Spinal cord (tissue), 10 donors: ENCODE data around the gene WASF2. TPM values are rescaled to one million over a fixed set of nuclear protein-coding genes. Genes with fewer than 3 reads are reported as not detected.

Experiments
- DNase-seq, 6 donors: peaks; one replicate each; pipeline versions ENCODE4 v3.0.0 to v3.0.0-alpha.2; 2013 to 2015; ENCODE audit warnings: low spot score in 6 of 6, low read depth in 4 of 6
- H3K27ac ChIP-seq: one replicate; pipeline ENCODE4 v1.5.1; 2013; ENCODE audit warnings: low read depth, low read length, control low read depth
- H3K27me3 ChIP-seq: one replicate; pipeline ENCODE4 v1.6.1; 2013; ENCODE audit warnings: low read length; ENCODE audit not compliant: control insufficient read depth, insufficient read depth
- H3K36me3 ChIP-seq: one replicate; pipeline ENCODE4 v1.6.1; 2013; ENCODE audit warnings: low read length; ENCODE audit not compliant: control insufficient read depth, insufficient read depth
- H3K4me1 ChIP-seq: one replicate; pipeline ENCODE4 v1.6.1; 2013; ENCODE audit warnings: low read length; ENCODE audit not compliant: control insufficient read depth, insufficient read depth
- H3K4me3 ChIP-seq: one replicate; pipeline ENCODE4 v1.5.1; 2013; ENCODE audit warnings: low read depth, low read length, control low read depth
- H3K9me3 ChIP-seq: one replicate; pipeline ENCODE4 v1.6.1; 2013; ENCODE audit warnings: low read length; ENCODE audit not compliant: control insufficient read depth, insufficient read depth
- WGBS: methylation state at CpG from one replicate; pipeline ENCODE4 v1.1.5; 2013; ENCODE audit warnings: missing lambda C conversion rate; ENCODE audit not compliant: insufficient coverage; 5-methylcytosine and 5-hydroxymethylcytosine counted together
- polyA plus RNA-seq, 2 donors: library from polyadenylated mRNA; unstranded; fragments of 120-200 nt; gene quantifications; one replicate each; pipeline ENCODE4 v1.2.1, GENCODE V29; 2013; ENCODE audit not compliant: insufficient read length in 2 of 2
- total RNA-seq, 2 donors: library from RNA; depleted of rRNA in 1 of 2; stranded (reverse); fragments of 120-200 nt in 1 of 2; fragments of >200 nt in 1 of 2; gene quantifications; one replicate each; pipeline versions ENCODE4 v1.2.3 to v1.2.4, GENCODE V29; 2013 to 2014
- donor health status: healthy.

The WASF2 gene
- total and polyA plus RNA-seq, 4 donors, result 24.3 to 76.3 (median 54.3) TPM

- H3K27ac ChIP-seq, result no peak overlapping the region
- no peak overlapping the region for H3K4me3 ChIP-seq
- DNase-seq, result no peak
- no peaks in the 10 kb centered on the region for H3K9me3 ChIP-seq
- peaks cover 43% of the 10 kb centered on the region for H3K27me3 ChIP-seq
- H3K4me1 ChIP-seq, result peaks cover 39% of the 10 kb centered on the region
- peaks cover 29% of the 10 kb centered on the region for H3K36me3 ChIP-seq
- WGBS, result 94% methylated on average over 4 of the region's 5 CpGs
Measured at GRCh38 chr1:27355683-27356082, 134.3 kb downstream of the WASF2 start.

Other genes with a start within 250 kb of the WASF2 start
- gene TMEM222, start 168.0 kb downstream of the WASF2 start, total RNA-seq, result 10 to 100 TPM; 22.6 to 42.2 TPM
- 10 to 100 TPM; 61.0 to 63.3 TPM for gene TMEM222, start 168.0 kb downstream of the WASF2 start, polyA plus RNA-seq
- gene SYTL1, start 148.1 kb downstream of the WASF2 start, total RNA-seq, result 1 to 10 TPM in 1 of 2 donors, under 1 TPM in 1; 0.59 to 3.6 TPM
- gene SYTL1, start 148.1 kb downstream of the WASF2 start, polyA plus RNA-seq, result 1 to 10 TPM in 1 of 2 donors, under 1 TPM in 1; 0.67 to 1.3 TPM
- 10 to 100 TPM in 1 of 2 donors, 1 to 10 TPM in 1; 5.8 to 21.7 TPM for gene MAP3K6, start 123.2 kb downstream of the WASF2 start, total RNA-seq
- 10 to 100 TPM in 1 of 2 donors, 1 to 10 TPM in 1; 7.3 to 12.9 TPM for gene MAP3K6, start 123.2 kb downstream of the WASF2 start, polyA plus RNA-seq
- under 1 TPM in 1 of 2 donors, not detected in 1; 0.44 TPM for gene FCN3, start 115.3 kb downstream of the WASF2 start, total RNA-seq
- gene FCN3, start 115.3 kb downstream of the WASF2 start, polyA plus RNA-seq, result under 1 TPM in 1 of 2 donors, not detected in 1; 0.27 TPM
- 1 to 10 TPM in 1 of 2 donors, not detected in 1; 2.8 TPM for gene CD164L2, start 106.8 kb downstream of the WASF2 start, total RNA-seq
- under 1 TPM; 0.15 to 0.29 TPM for gene CD164L2, start 106.8 kb downstream of the WASF2 start, polyA plus RNA-seq
- gene GPR3, start 97.5 kb downstream of the WASF2 start, total RNA-seq, result 1 to 10 TPM in 1 of 2 donors, under 1 TPM in 1; 0.66 to 1.7 TPM
- 1 to 10 TPM; 3.2 to 3.6 TPM for gene GPR3, start 97.5 kb downstream of the WASF2 start, polyA plus RNA-seq
- 10 to 100 TPM; 13.2 to 22.8 TPM for gene AHDC1, start 114.0 kb upstream of the WASF2 start, total RNA-seq
- gene AHDC1, start 114.0 kb upstream of the WASF2 start, polyA plus RNA-seq, result 10 to 100 TPM; 63.9 to 68.9 TPM
- 1 to 10 TPM; 5.3 to 8.5 TPM for gene FGR, start 145.0 kb upstream of the WASF2 start, total RNA-seq
- gene FGR, start 145.0 kb upstream of the WASF2 start, polyA plus RNA-seq, result 1 to 10 TPM; 4.0 to 5.4 TPM
- gene IFI6, start 182.0 kb upstream of the WASF2 start, total RNA-seq, result 100 to 1,000 TPM; 107 to 247 TPM
- 100 to 1,000 TPM in 1 of 2 donors, 10 to 100 TPM in 1; 87.6 to 123 TPM for gene IFI6, start 182.0 kb upstream of the WASF2 start, polyA plus RNA-seq
- 10 to 100 TPM; 11.4 to 22.1 TPM for gene FAM76A, start 235.8 kb upstream of the WASF2 start, total RNA-seq
- gene FAM76A, start 235.8 kb upstream of the WASF2 start, polyA plus RNA-seq, result 10 to 100 TPM; 12.1 to 12.3 TPM